Natural killer cell (primary cell): ENCODE data around the gene HTATSF1. TPM values are rescaled to one million over a fixed set of nuclear protein-coding genes. Genes with fewer than 3 reads are reported as not detected.

ENCODE experiments used
- ATAC-seq, 3 donors: fragments of 150-1000 bp in 2 of 3; fragments of 200-7000 bp in 1 of 3; cut with Tn5 transposase; 1 replicate in 1 of 3; 2 replicates in 2 of 3; pipeline ENCODE4 v1.10.0; 2021; ENCODE audit warnings: mild to moderate bottlenecking in 2 of 3, moderate library complexity in 2 of 3
- DNase-seq, 2 donors: peaks; one replicate each; pipeline versions ENCODE4 v3.0.0 to v3.0.0-alpha.2; 2013 to 2021; ENCODE audit warnings: mixed read lengths in 1 of 2
- H3K27ac ChIP-seq: one replicate; pipeline ENCODE4 v1.5.1; 2013; ENCODE audit warnings: mild to moderate bottlenecking, low read length
- H3K27me3 ChIP-seq: one replicate; pipeline ENCODE4 v1.6.1; 2013; ENCODE audit warnings: low read length; ENCODE audit not compliant: control insufficient read depth, insufficient read depth
- H3K36me3 ChIP-seq: one replicate; pipeline ENCODE4 v1.6.1; 2013; ENCODE audit warnings: low read length; ENCODE audit not compliant: control insufficient read depth, insufficient read depth
- H3K4me1 ChIP-seq: one replicate; pipeline ENCODE4 v1.6.1; 2013; ENCODE audit warnings: low read length; ENCODE audit not compliant: control insufficient read depth, insufficient read depth
- H3K4me3 ChIP-seq: one replicate; pipeline ENCODE4 v1.5.1; 2013; ENCODE audit warnings: low read length
- H3K9me3 ChIP-seq: one replicate; pipeline ENCODE4 v1.6.1; 2013; ENCODE audit warnings: low read length; ENCODE audit not compliant: control insufficient read depth, insufficient read depth
- H3K27ac Mint-ChIP-seq, 2 donors: one replicate each; pipeline ENCODE4 v1.8.0; 2022; ENCODE audit warnings: mild to moderate bottlenecking in 2 of 2, mixed read lengths in 2 of 2, moderate library complexity in 1 of 2
- H3K27me3 Mint-ChIP-seq, 2 donors: one replicate each; pipeline ENCODE4 v1.8.0; 2022; ENCODE audit warnings: low read depth in 2 of 2, mixed read lengths in 2 of 2
- H3K36me3 Mint-ChIP-seq: one replicate; pipeline ENCODE4 v1.8.0; 2022; ENCODE audit warnings: mixed read lengths
- H3K4me1 Mint-ChIP-seq, 2 donors: one replicate each; pipeline ENCODE4 v1.8.0; 2022; ENCODE audit warnings: mixed read lengths in 2 of 2
- H3K4me3 Mint-ChIP-seq: one replicate; pipeline ENCODE4 v1.8.0; 2022; ENCODE audit warnings: mild to moderate bottlenecking, moderate library complexity, mixed read lengths
- H3K9me3 Mint-ChIP-seq, 2 donors: one replicate each; pipeline ENCODE4 v1.8.0; 2022; ENCODE audit warnings: mixed read lengths in 2 of 2
- WGBS: methylation state at CpG from one replicate; pipeline ENCODE4 v1.1.7; 2013; ENCODE audit warnings: missing lambda C conversion rate; ENCODE audit not compliant: insufficient coverage; 5-methylcytosine and 5-hydroxymethylcytosine counted together
- intact Hi-C: fragments of 100-400 bp; cut with micrococcal nuclease; formaldehyde crosslinking; loops from one replicate; pipeline ENCODE4 v1.14.2; 2022
- total RNA-seq, 4 donors: library from RNA; stranded (reverse); fragments of 120-200 nt in 1 of 4; gene quantifications; one replicate each; pipeline versions ENCODE4 v1.2.3 to v1.2.4, GENCODE V29; 2013 to 2022
- TF ChIP-seq, protein P1 (sequence below): fragments of 200-600 bp; IDR thresholded peaks from one replicate; pipeline ENCODE4 v1.8.0; 2022; ENCODE audit warnings: antibody characterized with exemption

Gene HTATSF1
- total RNA-seq, 3 donors from 2014 or later (not counting 1 experiment from before 2014, with no cell fraction given), result 26.4 to 30.4 (median 28.2) TPM

DNA sequence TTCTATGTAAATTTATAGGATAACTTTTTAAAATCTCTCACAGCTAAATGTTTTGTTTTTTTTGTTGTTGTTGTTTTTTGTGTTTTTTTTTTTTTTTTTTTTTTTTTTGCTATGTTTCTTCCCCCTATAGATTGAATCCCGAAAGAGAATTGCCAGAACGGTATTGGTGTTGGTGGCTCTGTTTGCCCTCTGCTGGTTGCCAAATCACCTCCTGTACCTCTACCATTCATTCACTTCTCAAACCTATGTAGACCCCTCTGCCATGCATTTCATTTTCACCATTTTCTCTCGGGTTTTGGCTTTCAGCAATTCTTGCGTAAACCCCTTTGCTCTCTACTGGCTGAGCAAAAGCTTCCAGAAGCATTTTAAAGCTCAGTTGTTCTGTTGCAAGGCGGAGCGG, 5.6 kb upstream of the HTATSF1 start:
- Histone ChIP-seq H3K27ac (no peak overlapping the region), H3K4me1 (peaks cover 5% of the 10 kb centered on the region), H3K27me3 (peaks cover 2% of the 10 kb centered on the region), H3K36me3 (no peaks in the 10 kb centered on the region), H3K9me3 (no peaks in the 10 kb centered on the region), H3K4me3 (no peak overlapping the region)
- DNase-seq, result no peak
- H3K4me3 Mint-ChIP-seq, result no peak overlapping the region
- intact Hi-C loops, result loop anchor here (10.0 kb wide), 2 partner anchors 203 to 517 kb away; partner anchors contain the start of gene MMGT1
- no peaks in the 10 kb centered on the region for H3K4me1 Mint-ChIP-seq
- no peaks in the 10 kb centered on the region for H3K36me3 Mint-ChIP-seq
- no peak overlapping the region for H3K27ac Mint-ChIP-seq
- WGBS, result 93% methylated on average over 6 of the region's 6 CpGs
- ATAC-seq, result no peak
- H3K27me3 Mint-ChIP-seq, result peaks cover 21 to 49% of the 10 kb centered on the region in 2 donors
- H3K9me3 Mint-ChIP-seq, result no peaks in the 10 kb centered on the region
- TF ChIP-seq, protein P1, sequence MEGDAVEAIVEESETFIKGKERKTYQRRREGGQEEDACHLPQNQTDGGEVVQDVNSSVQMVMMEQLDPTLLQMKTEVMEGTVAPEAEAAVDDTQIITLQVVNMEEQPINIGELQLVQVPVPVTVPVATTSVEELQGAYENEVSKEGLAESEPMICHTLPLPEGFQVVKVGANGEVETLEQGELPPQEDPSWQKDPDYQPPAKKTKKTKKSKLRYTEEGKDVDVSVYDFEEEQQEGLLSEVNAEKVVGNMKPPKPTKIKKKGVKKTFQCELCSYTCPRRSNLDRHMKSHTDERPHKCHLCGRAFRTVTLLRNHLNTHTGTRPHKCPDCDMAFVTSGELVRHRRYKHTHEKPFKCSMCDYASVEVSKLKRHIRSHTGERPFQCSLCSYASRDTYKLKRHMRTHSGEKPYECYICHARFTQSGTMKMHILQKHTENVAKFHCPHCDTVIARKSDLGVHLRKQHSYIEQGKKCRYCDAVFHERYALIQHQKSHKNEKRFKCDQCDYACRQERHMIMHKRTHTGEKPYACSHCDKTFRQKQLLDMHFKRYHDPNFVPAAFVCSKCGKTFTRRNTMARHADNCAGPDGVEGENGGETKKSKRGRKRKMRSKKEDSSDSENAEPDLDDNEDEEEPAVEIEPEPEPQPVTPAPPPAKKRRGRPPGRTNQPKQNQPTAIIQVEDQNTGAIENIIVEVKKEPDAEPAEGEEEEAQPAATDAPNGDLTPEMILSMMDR, result no peak

DNA sequence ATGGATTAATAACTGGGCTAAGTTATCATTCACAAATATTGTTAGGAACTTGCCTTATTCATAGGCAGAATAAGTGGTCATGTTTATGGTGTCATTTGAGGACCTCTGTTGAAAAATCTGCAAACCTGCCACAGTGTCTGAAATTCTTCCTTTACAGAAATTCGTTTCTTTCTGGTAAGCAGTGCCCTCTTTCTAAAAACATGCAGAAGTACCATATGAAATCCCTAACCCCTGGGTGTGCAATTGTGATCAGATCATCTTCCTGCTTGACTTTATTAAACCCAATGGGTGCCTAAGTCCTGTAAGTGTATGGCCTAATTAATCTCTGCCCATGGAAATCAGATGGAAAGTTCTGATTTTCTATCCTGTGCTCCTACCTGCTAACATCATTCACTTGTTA, 4.4 kb upstream of the HTATSF1 start:
- TF ChIP-seq, protein P1, result no peak
- Histone ChIP-seq H3K27ac (no peak overlapping the region), H3K36me3 (no peaks in the 10 kb centered on the region), H3K4me3 (no peak overlapping the region), H3K27me3 (peaks cover 2% of the 10 kb centered on the region), H3K9me3 (no peaks in the 10 kb centered on the region), H3K4me1 (peaks cover 5% of the 10 kb centered on the region)
- H3K36me3 Mint-ChIP-seq, result no peaks in the 10 kb centered on the region
- H3K4me3 Mint-ChIP-seq, result no peak overlapping the region
- H3K4me1 Mint-ChIP-seq, result peaks cover 0 to 3% of the 10 kb centered on the region in 2 donors
- intact Hi-C loops, result loop anchor here (10.0 kb wide), 2 partner anchors 202 to 518 kb away; partner anchors contain the start of gene MMGT1
- H3K9me3 Mint-ChIP-seq, result no peaks in the 10 kb centered on the region
- WGBS, result 0% methylated on average over 1 of the region's 1 CpG
- H3K27ac Mint-ChIP-seq, result no peak overlapping the region
- DNase-seq (no peak), ATAC-seq (no peak)
- peaks cover 21 to 46% of the 10 kb centered on the region in 2 donors for H3K27me3 Mint-ChIP-seq

DNA sequence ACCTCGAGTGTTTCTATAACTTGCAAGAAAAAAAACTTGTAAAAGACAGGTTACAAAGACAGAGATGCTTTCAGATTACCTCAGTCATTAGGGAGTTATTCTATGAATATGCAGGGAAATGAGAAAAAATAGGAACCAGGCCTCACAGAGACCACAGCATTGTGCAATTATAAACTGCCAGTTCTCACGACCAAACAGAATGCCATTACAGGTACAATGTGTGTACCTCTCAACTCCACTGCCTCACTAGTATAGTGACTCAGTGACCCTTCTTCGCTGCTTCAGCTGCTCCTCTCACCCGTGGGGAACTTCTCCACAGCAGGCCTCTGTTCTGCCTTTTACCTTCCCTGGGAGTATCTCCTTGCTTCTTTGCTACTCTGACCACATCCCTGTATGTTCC, 2.3 kb upstream of the HTATSF1 start:
- H3K9me3 ChIP-seq, result no peaks in the 10 kb centered on the region
- peaks cover 5% of the 10 kb centered on the region for H3K4me1 ChIP-seq
- intact Hi-C loops, result loop anchor here (10.0 kb wide), 2 partner anchors 200 to 520 kb away; partner anchors contain the start of gene MMGT1
- TF ChIP-seq, protein P1, result no peak
- Mint-ChIP-seq H3K36me3 (no peaks in the 10 kb centered on the region), H3K27me3 (peaks cover 12 to 27% of the 10 kb centered on the region in 2 donors), H3K4me1 (peaks cover 12 to 16% of the 10 kb centered on the region in 2 donors), H3K27ac (peak overlapping the region in 1 of 2 donors; percentile 71), H3K4me3 (peak overlapping the region; percentile 25), H3K9me3 (no peaks in the 10 kb centered on the region)
- DNase-seq, result no peak
- no peaks in the 10 kb centered on the region for H3K36me3 ChIP-seq
- WGBS, result 68% methylated on average over 3 of the region's 4 CpGs
- H3K27ac ChIP-seq, result no peak overlapping the region
- H3K4me3 ChIP-seq, result no peak overlapping the region
- no peaks in the 10 kb centered on the region for H3K27me3 ChIP-seq
- no peak for ATAC-seq
